ENCODE results near the gene ECHDC3. TPM values are rescaled to one million over a fixed set of nuclear protein-coding genes. Genes with fewer than 3 reads are reported as not detected.

ECHDC3 gene
- total and polyA plus RNA-seq, 2 of the 8 experiments (the other 6 are each of a cell fraction or from before 2014, with no cell fraction given): 15.6 to 19.9 TPM

DNA sequence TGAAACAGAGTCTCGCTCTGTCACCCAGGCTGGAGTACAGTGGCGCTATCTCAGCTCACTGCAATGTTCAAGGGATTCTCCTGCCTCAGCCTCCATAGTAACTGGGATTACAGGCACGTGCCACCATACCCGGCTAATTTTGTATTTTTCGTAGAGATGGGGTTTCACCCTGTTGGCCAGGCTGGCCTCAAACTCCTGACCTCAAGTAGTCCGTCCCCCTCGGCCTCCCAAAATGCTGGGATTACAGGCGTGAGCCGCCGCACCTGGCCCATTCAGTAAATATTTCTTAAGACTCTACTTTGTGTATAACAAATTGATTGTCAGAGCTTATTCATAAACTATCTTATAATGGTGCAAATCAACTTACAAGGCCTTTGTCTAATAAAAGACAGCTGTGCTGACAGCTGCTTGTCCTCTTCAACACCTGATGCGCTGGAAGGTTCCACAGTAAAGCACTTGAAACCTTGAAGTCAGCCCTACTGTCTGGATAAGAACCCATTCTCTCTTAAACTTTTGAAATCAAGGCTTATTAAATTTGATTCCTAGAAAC is 14.7 kb downstream of the ECHDC3 start:
- no peaks in the 10 kb centered on the region for H4K20me1 ChIP-seq (replicated peaks in 1 of 2; ENCODE audit: control insufficient read depth in 1 of 2, insufficient read depth in 2 of 2, low read length in 2 of 2)
- H3K79me1 ChIP-seq (ENCODE audit: low read depth, low read length): no peaks in the 10 kb centered on the region
- H4K8ac ChIP-seq (ENCODE audit: extremely low read depth, insufficient read depth, low read length): no peak overlapping the region
- H3K9ac ChIP-seq (replicated peaks in 1 of 4; ENCODE audit: extremely low read depth in 1 of 4, low read depth in 3 of 4, low read length in 3 of 4): no peak overlapping the region
- H3K4me3 ChIP-seq (ENCODE audit: extremely low read depth in 1 of 4, insufficient read depth in 2 of 4, low read depth in 3 of 4, low read length in 4 of 4): no peak overlapping the region
- no peaks in the 10 kb centered on the region for H3K27me3 ChIP-seq (replicated peaks in 1 of 4; ENCODE audit: control insufficient read depth in 3 of 4, extremely low read depth in 1 of 4, insufficient read depth in 3 of 4, low read length in 3 of 4)
- CTCF ChIA-PET (ENCODE audit: partially characterized antibody): interaction anchor here (1.1 to 9.2 kb wide), 26 partner anchors 9 to 373 kb away, joined by 3 to 80 read pairs (median 6); no protein-coding TSS in a partner anchor
- H3K9me3 ChIP-seq (ENCODE audit: insufficient read depth in 2 of 2, low read depth in 1 of 2, low read length in 1 of 2): no peaks in the 10 kb centered on the region
- no peak overlapping the region for H3K56ac ChIP-seq (replicated peaks; ENCODE audit: insufficient read length, low read depth, low read length)
- H2BK12ac ChIP-seq (ENCODE audit: low read depth, low read length): no peak overlapping the region
- no peaks in the 10 kb centered on the region for H3K4me1 ChIP-seq (replicated peaks in 1 of 4; ENCODE audit: control insufficient read depth in 3 of 4, insufficient read depth in 4 of 4, low read length in 3 of 4)
- H2BK120ac ChIP-seq (replicated peaks; ENCODE audit: low read depth, low read length): no peak overlapping the region
- no peak overlapping the region for H3K4me2 ChIP-seq (ENCODE audit: insufficient read depth in 1 of 2, low read depth in 2 of 2, low read length in 2 of 2)
- no peak overlapping the region for H3K14ac ChIP-seq (ENCODE audit: insufficient read length)
- H4K5ac ChIP-seq (ENCODE audit: insufficient read length, low read depth, low read length): no peak overlapping the region
- H2BK5ac ChIP-seq (ENCODE audit: low read depth, low read length): no peak overlapping the region
- H2BK15ac ChIP-seq (ENCODE audit: low read length): no peak overlapping the region
- FAIRE-seq: no peak
- H4K91ac ChIP-seq (replicated peaks; ENCODE audit: insufficient read length, low read length): no peak overlapping the region
- no peaks in the 10 kb centered on the region for H3K79me2 ChIP-seq (ENCODE audit: control insufficient read depth in 1 of 2, insufficient read depth in 2 of 2, low read length in 2 of 2)
- DNase-seq (ENCODE audit: low read depth in 1 of 2, low spot score in 2 of 2): no peak
- no peak overlapping the region for H2AFZ ChIP-seq (ENCODE audit: low read length)
- no peaks in the 10 kb centered on the region; a peak in 1 of 8 replicates for H3K36me3 ChIP-seq (ENCODE audit: control insufficient read depth in 2 of 4, insufficient read depth in 4 of 4, low read length in 3 of 4)
- H3K4ac ChIP-seq (replicated peaks; ENCODE audit: insufficient read length, low read depth, low read length): no peak overlapping the region
- no peak overlapping the region for H3K18ac ChIP-seq (ENCODE audit: extremely low read depth, low read length)
- POLR2A ChIA-PET (ENCODE audit: partially characterized antibody): interaction anchor here (1.0 to 2.4 kb wide), 2 partner anchors 14 to 242 kb away, joined by 3 to 7 read pairs; partner anchors contain the start of gene ECHDC3
- 81% methylated on average over 11 of the region's 11 CpGs; no CpG with 5 or more reads in 1 of the 2 experiments for WGBS, 2 experiments (ENCODE audit: extremely low coverage in 1 of 2, insufficient coverage in 1 of 2, insufficient read length in 1 of 2, insufficient replicate concordance in 2 of 2, low coverage in 1 of 2, low lambda C conversion rate in 2 of 2, missing lambda C conversion rate in 1 of 2)
- no peak overlapping the region for H2AK5ac ChIP-seq (ENCODE audit: low read depth, low read length)
- no peak overlapping the region for H3K23ac ChIP-seq (ENCODE audit: insufficient read length)
- H3K27ac ChIP-seq (ENCODE audit: low read depth, low read length): no peak overlapping the region
- no peaks in the 10 kb centered on the region for H3K23me2 ChIP-seq (ENCODE audit: low read depth, low read length)
- no peak overlapping the region for H2BK20ac ChIP-seq (ENCODE audit: low read length)
- TF ChIP-seq CHD1 (IDR thresholded peaks at IDR 0.05; ENCODE audit: low read depth, low read length): no peak
- TF ChIP-seq KDM5A (IDR thresholded peaks at IDR 0.05; ENCODE audit: low read length): no peak
- TF ChIP-seq, protein P1, sequence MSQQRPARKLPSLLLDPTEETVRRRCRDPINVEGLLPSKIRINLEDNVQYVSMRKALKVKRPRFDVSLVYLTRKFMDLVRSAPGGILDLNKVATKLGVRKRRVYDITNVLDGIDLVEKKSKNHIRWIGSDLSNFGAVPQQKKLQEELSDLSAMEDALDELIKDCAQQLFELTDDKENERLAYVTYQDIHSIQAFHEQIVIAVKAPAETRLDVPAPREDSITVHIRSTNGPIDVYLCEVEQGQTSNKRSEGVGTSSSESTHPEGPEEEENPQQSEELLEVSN (IDR thresholded peaks at IDR 0.05): no peak
- TF ChIP-seq HDAC6 (IDR thresholded peaks at IDR 0.05; ENCODE audit: low read depth, low read length): no peak
- TF ChIP-seq NANOG (IDR thresholded peaks at IDR 0.05; ENCODE audit: insufficient read depth, low read depth, low read length, poor library complexity, severe bottlenecking): no peak
- TF ChIP-seq RNF2 (IDR thresholded peaks at IDR 0.05; ENCODE audit: borderline replicate concordance, low read depth, low read length, missing control alignments, poor library complexity, severe bottlenecking): no peak
- TF ChIP-seq RAD21 (IDR thresholded peaks at IDR 0.05 in 1 of 2, conservative IDR thresholded peaks at IDR 0.05 in 1 of 2; ENCODE audit: low read depth in 2 of 2, low read length in 2 of 2): no peak
- TF ChIP-seq CBX5 (IDR thresholded peaks at IDR 0.05; ENCODE audit: low read depth, low read length): no peak
- TF ChIP-seq, protein P2, sequence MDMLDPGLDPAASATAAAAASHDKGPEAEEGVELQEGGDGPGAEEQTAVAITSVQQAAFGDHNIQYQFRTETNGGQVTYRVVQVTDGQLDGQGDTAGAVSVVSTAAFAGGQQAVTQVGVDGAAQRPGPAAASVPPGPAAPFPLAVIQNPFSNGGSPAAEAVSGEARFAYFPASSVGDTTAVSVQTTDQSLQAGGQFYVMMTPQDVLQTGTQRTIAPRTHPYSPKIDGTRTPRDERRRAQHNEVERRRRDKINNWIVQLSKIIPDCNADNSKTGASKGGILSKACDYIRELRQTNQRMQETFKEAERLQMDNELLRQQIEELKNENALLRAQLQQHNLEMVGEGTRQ (IDR thresholded peaks at IDR 0.05; ENCODE audit: low read length): no peak
- no peak for TF ChIP-seq RBBP5 (IDR thresholded peaks at IDR 0.05; ENCODE audit: borderline replicate concordance, low read depth, low read length)

Data from H1 (cell line).